Panc1 (cell line): ENCODE measurements around the gene ACTG1.

ENCODE experiments used
- CTCF ChIP-seq: fragments of 450-650 bp; IDR thresholded peaks from 2 replicates; pipeline ENCODE4 v1.5.1; 2017; ENCODE audit warnings: mild to moderate bottlenecking
- SIN3A ChIP-seq: IDR thresholded peaks from 2 replicates; pipeline ENCODE4 v1.6.1; 2012; ENCODE audit warnings: low read depth, mild to moderate bottlenecking, low read length, moderate library complexity, borderline replicate concordance; ENCODE audit not compliant: insufficient read depth
- TF ChIP-seq, protein P1 (sequence below), 2 experiments: IDR thresholded peaks; 2 replicates each; pipeline ENCODE4 v1.6.1; 2011 to 2012; ENCODE audit warnings: low read depth in 2 of 2, control low read depth in 1 of 2, low read length in 1 of 2, mild to moderate bottlenecking in 1 of 2, moderate library complexity in 1 of 2; ENCODE audit not compliant: insufficient read depth in 1 of 2

DNA sequence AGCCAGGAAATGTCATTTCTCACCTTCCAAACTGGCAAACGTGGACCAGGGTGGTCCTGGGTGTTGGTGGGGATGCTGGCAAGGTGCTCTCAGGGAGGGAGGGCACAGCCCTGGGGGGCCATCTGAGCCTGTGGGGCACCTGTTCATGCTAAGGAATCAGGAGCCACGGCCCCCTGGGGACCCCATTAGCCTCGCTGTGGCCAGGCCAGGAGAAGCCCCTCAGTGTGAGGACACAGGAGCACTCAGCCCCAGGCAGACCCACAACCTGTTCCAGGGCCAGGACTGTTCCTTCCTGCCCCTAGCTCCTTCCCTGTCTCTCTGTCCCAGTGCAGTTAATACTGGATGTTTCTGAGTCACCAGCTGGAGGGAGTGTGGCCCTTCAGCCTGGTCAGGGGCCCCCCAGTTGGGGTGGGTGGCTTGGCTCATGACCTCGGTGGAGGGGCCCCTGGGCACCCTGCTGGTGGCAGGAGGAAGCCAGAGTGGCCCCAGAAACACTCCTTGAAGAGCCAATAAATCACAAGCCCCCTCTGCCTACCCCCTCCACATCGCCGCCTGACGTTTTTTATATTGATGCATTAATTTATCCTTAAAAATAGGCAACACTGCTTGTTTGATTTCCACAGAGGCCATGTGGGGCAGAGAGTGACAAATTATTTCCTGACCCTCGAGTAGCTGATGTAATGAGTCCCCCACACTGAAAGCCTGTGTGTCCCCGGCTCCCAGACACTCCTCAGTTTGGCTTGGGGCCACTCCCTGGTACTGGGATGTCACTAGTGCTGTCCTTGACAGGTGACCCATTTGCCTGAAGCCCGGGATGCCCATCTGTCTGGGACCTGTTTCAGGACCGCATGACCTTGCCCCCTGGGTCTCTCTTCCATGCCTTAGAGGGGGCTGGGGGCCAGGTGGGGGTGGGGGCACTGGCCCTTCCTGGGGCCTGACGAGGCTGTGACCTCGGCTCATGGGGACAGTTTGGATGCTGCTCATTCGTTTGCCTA is 22.3 kb downstream of the ACTG1 start:
- TF ChIP-seq CTCF: no peak
- TF ChIP-seq, protein P1, sequence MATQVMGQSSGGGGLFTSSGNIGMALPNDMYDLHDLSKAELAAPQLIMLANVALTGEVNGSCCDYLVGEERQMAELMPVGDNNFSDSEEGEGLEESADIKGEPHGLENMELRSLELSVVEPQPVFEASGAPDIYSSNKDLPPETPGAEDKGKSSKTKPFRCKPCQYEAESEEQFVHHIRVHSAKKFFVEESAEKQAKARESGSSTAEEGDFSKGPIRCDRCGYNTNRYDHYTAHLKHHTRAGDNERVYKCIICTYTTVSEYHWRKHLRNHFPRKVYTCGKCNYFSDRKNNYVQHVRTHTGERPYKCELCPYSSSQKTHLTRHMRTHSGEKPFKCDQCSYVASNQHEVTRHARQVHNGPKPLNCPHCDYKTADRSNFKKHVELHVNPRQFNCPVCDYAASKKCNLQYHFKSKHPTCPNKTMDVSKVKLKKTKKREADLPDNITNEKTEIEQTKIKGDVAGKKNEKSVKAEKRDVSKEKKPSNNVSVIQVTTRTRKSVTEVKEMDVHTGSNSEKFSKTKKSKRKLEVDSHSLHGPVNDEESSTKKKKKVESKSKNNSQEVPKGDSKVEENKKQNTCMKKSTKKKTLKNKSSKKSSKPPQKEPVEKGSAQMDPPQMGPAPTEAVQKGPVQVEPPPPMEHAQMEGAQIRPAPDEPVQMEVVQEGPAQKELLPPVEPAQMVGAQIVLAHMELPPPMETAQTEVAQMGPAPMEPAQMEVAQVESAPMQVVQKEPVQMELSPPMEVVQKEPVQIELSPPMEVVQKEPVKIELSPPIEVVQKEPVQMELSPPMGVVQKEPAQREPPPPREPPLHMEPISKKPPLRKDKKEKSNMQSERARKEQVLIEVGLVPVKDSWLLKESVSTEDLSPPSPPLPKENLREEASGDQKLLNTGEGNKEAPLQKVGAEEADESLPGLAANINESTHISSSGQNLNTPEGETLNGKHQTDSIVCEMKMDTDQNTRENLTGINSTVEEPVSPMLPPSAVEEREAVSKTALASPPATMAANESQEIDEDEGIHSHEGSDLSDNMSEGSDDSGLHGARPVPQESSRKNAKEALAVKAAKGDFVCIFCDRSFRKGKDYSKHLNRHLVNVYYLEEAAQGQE (IDR thresholded peaks at IDR 0.05; ENCODE audit: insufficient read depth in 1 of 2, low read depth in 2 of 2, low read length in 1 of 2): no peak
- no peak for TF ChIP-seq SIN3A
